Measurements from ENCODE around the gene RHOD.

The RHOD gene

DNA sequence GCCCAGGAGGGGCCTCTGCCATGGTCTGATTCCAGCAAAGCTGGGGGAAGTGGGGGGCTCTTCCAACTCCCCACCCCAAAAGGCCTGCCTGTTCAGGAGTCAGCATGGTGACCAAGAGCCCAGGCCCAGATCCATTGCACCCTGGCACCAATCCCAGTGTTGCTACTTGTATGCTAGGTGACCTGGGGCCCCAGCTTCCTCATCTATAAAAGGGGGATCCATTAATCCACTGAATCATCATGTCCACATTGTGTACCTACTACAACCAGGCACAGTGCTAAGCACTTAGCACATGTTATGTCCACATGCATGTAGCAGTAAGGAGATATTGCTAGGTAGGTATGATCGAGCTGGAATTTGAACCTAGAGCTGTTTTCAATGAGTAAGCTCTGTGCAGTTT is 31.7 kb upstream of the RHOD start:
- no peak for DNase-seq (ENCODE audit: low spot score)
- peak overlapping the region in 1 of 2 donors; percentile 71 for H3K27ac ChIP-seq

DNA sequence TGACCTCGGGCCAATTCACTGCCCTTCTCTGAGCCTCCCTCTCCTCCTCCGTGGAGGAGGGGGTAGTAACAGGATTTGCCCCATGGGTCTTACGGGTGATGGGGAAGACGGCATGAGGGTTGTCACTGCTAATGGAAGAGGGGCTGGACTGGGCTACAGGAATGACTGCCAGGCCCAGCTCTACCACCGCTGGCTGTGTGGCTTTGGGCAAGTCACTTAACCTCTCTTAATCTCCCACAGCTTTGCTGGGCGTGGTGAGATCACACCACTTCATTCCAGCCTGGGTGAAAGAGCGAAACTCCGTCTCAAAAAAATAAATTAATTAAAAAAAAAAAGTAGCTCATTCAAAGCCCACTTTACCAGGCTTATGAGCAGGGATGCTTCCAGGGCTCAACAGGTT is 30.9 kb upstream of the RHOD start:
- H3K27ac ChIP-seq: peak overlapping the region in 1 of 2 donors; percentile 71

More for the DNA sequence above, 31.7 kb upstream of the RHOD start:
- no peak overlapping the region for H3K4me3 ChIP-seq
- TF ChIP-seq, protein P1, sequence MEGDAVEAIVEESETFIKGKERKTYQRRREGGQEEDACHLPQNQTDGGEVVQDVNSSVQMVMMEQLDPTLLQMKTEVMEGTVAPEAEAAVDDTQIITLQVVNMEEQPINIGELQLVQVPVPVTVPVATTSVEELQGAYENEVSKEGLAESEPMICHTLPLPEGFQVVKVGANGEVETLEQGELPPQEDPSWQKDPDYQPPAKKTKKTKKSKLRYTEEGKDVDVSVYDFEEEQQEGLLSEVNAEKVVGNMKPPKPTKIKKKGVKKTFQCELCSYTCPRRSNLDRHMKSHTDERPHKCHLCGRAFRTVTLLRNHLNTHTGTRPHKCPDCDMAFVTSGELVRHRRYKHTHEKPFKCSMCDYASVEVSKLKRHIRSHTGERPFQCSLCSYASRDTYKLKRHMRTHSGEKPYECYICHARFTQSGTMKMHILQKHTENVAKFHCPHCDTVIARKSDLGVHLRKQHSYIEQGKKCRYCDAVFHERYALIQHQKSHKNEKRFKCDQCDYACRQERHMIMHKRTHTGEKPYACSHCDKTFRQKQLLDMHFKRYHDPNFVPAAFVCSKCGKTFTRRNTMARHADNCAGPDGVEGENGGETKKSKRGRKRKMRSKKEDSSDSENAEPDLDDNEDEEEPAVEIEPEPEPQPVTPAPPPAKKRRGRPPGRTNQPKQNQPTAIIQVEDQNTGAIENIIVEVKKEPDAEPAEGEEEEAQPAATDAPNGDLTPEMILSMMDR (IDR thresholded peaks at IDR 0.05): no peak

DNA sequence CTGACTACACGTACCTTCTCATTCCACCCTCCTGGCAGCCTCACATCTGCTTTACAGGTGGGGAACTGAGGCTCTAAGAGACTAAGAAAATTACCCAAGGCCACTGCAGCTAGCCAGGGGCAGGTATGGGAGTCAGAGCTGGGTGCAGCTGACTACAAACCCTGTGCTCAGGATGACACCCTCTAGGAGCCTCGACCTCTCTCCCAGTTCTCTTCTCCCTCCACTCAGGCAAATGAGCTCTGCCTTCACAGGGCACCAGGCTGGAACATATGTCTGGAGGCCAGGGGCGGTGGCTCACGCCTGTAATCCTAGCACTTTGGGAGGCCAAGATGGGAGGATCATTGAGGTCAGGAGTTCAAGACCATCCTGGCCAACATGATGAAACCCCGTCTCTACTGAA is 29.7 kb upstream of the RHOD start:
- TF ChIP-seq, protein P1 (IDR thresholded peaks at IDR 0.05): no peak
- no peak for DNase-seq (ENCODE audit: low spot score)
- Histone ChIP-seq H3K27ac (no peak overlapping the region), H3K4me3 (no peak overlapping the region)

More for the DNA sequence above, 30.9 kb upstream of the RHOD start:
- H3K4me3 ChIP-seq: no peak overlapping the region
- TF ChIP-seq, protein P1 (IDR thresholded peaks at IDR 0.05): no peak
- DNase-seq (ENCODE audit: low spot score): no peak

DNA sequence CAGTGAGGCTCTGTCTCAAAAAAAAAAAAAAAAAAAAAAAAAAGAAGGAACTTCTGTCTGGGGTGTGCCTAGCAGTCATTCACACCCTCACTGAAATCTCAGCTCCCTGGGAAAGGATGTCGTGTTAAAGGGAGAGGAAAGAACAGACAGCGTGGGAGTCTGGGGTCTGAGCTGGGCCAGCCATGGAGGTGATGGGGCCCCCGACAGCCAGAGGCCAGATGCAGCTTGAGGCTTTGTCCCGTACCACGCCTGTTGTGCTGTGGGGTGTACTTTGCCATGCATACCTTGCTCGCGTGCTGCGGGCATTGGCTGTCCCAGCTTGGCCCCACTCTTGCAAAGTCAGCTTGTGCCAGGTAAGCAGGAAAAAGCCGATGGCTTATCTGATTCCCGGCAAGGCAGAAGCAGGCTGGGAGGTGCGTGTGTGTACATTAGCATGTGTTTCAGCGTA is 29.1 kb upstream of the RHOD start:
- TF ChIP-seq, protein P1 (IDR thresholded peaks at IDR 0.05): no peak
- Histone ChIP-seq H3K4me3 (no peak overlapping the region), H3K27ac (no peak overlapping the region)
- DNase-seq (ENCODE audit: low spot score): no peak

DNA sequence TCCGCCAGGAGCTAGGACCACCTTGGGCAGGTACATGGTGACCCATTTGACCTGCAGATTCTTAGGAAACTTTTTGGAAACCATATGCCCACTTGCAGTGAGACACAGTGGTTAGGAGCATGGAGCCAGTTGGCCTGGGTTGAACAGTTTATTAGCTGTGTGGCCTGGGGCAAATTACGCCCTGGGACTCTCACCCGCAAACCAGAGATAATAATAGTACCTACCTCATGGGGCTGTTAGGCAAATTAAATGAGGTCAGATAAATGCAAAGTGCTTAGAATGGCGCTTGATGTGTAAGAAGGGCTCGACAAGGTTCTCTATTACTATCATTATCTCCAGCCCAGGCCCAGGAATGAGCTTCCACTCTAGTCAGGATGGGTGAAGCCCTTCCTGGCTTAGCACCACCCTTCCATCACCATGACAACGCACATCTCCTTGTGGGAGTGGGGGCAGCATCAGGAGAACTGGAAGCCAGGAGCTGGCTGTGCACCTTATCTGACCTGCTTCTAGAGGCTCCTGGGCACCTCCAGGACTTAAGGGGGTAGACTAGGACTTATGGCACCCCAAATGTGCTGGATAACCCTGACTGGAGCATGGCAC is 28.6 kb upstream of the RHOD start:
- H3K4me3 ChIP-seq: no peak overlapping the region
- no peak for DNase-seq (ENCODE audit: low spot score)
- no peak overlapping the region for H3K27ac ChIP-seq
- TF ChIP-seq, protein P1 (IDR thresholded peaks at IDR 0.05): no peak

DNA sequence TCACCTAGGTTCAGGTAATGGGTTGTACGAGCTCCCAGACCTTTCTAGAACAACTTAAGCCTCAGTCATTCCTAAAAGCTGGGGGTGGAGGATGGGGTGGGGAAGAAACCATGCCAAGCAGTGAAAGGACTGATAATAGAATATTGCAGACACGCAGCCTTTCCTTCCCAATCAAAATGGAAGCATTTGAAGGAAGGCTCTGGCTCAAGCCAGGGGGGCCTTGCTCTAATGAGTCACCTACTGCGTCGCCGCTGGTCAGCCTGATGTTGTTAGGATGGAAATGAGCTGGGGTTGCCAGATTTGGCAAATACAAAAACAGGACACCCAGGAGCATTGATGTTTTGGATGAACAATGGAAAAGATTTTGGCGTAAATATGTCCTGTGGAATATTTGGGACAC is 27.5 kb upstream of the RHOD start:
- Histone ChIP-seq H3K27ac (peak overlapping the region in 1 of 2 donors; percentile 23), H3K4me3 (no peak overlapping the region)
- DNase-seq (ENCODE audit: low spot score): no peak
- TF ChIP-seq, protein P1 (IDR thresholded peaks at IDR 0.05): no peak

DNA sequence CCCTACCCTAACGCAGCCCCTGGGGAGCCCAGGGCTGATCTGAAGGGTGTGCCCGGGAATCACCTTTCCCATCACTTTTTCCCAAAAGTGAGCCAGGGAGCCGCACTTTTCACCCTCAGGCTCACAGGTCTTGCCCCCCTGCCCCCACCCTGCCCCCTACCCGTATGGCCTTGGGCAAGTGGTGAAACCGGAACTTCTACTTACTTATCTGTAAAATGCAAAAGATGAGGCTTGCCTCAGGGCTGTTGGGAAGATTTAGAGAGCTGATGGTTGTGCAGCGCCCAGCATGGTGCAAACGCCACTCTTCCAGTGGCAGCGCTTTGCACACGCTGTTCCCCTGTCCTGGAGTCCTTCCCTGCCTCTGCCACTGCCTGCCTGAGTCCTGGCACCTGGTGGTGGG is 25.7 kb upstream of the RHOD start:
- TF ChIP-seq, protein P1 (IDR thresholded peaks at IDR 0.05): no peak
- Histone ChIP-seq H3K27ac (no peak overlapping the region), H3K4me3 (no peak overlapping the region)
- DNase-seq (ENCODE audit: low spot score): no peak

Measured in coronary artery (tissue), 2 donors.